ENCODE results near the gene DGKQ. TPM values are rescaled to one million over a fixed set of nuclear protein-coding genes. Genes with fewer than 3 reads are reported as not detected.

DGKQ gene
- total and polyA plus RNA-seq, 9 of the 15 experiments (the other 6 are each of a cell fraction or from before 2014, with no cell fraction given), result 0.17 to 22.0 (median 5.6) TPM

DNA sequence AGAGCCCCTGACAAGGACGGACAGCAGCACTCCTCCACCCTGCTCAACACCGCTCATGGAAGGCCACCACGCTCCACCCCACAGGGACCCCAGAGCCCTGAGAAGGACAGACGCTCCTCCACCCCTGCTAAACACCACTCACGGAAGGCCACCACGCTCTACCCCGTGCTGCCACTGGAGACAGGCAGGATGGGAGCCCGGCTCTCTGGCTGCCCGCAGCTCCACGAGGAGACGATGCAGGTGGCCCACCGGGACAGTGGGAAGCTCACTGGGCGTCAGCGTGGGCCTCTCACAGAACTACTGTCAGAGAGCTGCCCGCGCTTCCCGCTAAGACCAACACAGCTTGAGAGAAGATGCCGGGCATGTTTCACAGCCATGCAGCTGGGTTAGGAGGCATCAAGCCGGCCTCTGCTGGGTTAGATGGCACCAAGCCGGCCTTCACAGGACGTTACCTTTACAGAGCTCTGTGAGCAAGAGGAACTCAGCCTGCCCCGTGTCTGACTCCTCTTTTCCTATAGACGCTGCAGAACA lies 62.1 kb downstream of the DGKQ start:
- intact Hi-C loops (cut with micrococcal nuclease), result no loop called here

More for the DNA sequence above, 62.1 kb downstream of the DGKQ start:
- H3K9me1 ChIP-seq (ENCODE audit: control insufficient read depth, insufficient read depth, low read length), result no peaks in the 10 kb centered on the region
- DNase-seq (ENCODE audit: extremely low read depth in 1 of 4, low spot score in 3 of 4) (no peak), ATAC-seq (no peak), FAIRE-seq (no peak)
- peaks cover 2% of the 10 kb centered on the region; the same call in 1 of the 2 replicates for H3K9me3 ChIP-seq (replicated peaks; ENCODE audit: control insufficient read depth, insufficient read depth, low read depth, low read length)
- no peak overlapping the region for H3K4me2 ChIP-seq (ENCODE audit: insufficient read depth, low read length)
- POLR2A ChIA-PET, result interaction anchor here (0.8 kb wide), 2 partner anchors 12 to 14 kb away, joined by 3 to 5 read pairs; no protein-coding TSS in a partner anchor
- no peak overlapping the region; a peak in 1 of 4 replicates for H3K9ac ChIP-seq (ENCODE audit: insufficient read depth in 1 of 2, low read depth in 2 of 2, low read length in 2 of 2)
- H3K27ac ChIP-seq (ENCODE audit: extremely low read depth, low read depth, low read length), result no peak overlapping the region
- no peak for TF ChIP-seq ZBED1 (IDR thresholded peaks at IDR 0.05)
- TF ChIP-seq GATA2 (CRISPR knock-in tag; IDR thresholded peaks at IDR 0.05), result no peak
- no peak for TF ChIP-seq ZNF184 (CRISPR knock-in tag; IDR thresholded peaks at IDR 0.05)
- TF ChIP-seq TEAD1 (CRISPR knock-in tag; IDR thresholded peaks at IDR 0.05), result no peak
- TF ChIP-seq ZNF24 (IDR thresholded peaks at IDR 0.05), result no peak
- TF ChIP-seq, protein P1, sequence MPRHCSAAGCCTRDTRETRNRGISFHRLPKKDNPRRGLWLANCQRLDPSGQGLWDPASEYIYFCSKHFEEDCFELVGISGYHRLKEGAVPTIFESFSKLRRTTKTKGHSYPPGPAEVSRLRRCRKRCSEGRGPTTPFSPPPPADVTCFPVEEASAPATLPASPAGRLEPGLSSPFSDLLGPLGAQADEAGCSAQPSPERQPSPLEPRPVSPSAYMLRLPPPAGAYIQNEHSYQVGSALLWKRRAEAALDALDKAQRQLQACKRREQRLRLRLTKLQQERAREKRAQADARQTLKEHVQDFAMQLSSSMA (CRISPR knock-in tag; IDR thresholded peaks at IDR 0.05), result no peak
- no peak overlapping the region for H2AFZ ChIP-seq (ENCODE audit: low read depth, low read length)
- no TSS peak for BruUV-seq (replicated peaks)
- H4K20me1 ChIP-seq (replicated peaks; ENCODE audit: control insufficient read depth, insufficient read depth, low read length), result 0 out of 2 replicates have a peak, but pooled peaks cover 6% of the 10 kb centered on the region
- no peaks in the 10 kb centered on the region for H3K27me3 ChIP-seq (ENCODE audit: control insufficient read depth in 2 of 2, insufficient read depth in 2 of 2, low read length in 2 of 2)
- CTCF ChIA-PET (ENCODE audit: low intra/inter-chr PET ratio), result no interaction called here
- no peak overlapping the region for H3K4me3 ChIP-seq
- peaks cover 24% of the 10 kb centered on the region for H3K79me2 ChIP-seq (ENCODE audit: control insufficient read depth, insufficient read depth, low read length)
- 97% methylated on average over 21 of the region's 23 CpGs for WGBS (ENCODE audit: insufficient coverage, low coverage, missing lambda C conversion rate)
- in situ Hi-C loops (cut with MboI), result no loop called here
- H3K36me3 ChIP-seq (ENCODE audit: control insufficient read depth, insufficient read depth, low read length), result peaks cover 58% of the 10 kb centered on the region; the same call in 2 of the 3 replicates
- H3K4me1 ChIP-seq (replicated peaks in 1 of 2; ENCODE audit: control insufficient read depth in 2 of 2, insufficient read depth in 2 of 2, low read length in 2 of 2), result peaks cover 0 to 19% of the 10 kb centered on the region in 2 experiments; a peak in 2 of 5 replicates
